Epidermal melanocyte (primary cell): ENCODE results near the gene DDX59.

Experiments used
- DNase-seq: peaks from one replicate; pipeline ENCODE4 v3.0.0; 2011; ENCODE audit warnings: low spot score; ENCODE audit not compliant: insufficient read length

The DDX59 gene

DNA sequence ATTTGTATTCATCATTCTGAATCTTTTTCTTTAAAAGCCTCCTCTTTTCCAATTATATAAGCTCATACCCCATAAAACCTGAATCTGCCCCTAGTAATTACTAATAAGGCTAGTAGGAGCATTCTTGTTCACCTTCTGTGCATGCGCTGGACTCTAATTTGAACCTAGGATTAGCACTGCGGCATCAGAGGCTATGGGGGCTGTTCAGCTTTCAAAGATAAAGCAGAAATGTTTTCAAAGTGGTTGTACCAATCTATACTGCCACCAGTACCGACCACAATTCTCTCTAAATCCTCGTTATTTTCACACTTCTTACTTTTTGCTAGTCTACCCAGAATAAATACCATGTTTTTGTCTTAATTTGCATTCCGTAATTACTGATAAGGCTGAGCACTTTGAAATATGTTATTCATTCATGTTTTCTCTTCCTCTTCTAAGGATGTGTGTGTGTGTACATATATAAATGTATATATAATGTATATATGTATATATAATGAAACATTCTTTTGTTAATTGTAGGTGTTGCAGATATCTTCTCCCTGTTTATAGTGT is 1.6 kb upstream of the DDX59 start:
- no peak for DNase-seq

DNA sequence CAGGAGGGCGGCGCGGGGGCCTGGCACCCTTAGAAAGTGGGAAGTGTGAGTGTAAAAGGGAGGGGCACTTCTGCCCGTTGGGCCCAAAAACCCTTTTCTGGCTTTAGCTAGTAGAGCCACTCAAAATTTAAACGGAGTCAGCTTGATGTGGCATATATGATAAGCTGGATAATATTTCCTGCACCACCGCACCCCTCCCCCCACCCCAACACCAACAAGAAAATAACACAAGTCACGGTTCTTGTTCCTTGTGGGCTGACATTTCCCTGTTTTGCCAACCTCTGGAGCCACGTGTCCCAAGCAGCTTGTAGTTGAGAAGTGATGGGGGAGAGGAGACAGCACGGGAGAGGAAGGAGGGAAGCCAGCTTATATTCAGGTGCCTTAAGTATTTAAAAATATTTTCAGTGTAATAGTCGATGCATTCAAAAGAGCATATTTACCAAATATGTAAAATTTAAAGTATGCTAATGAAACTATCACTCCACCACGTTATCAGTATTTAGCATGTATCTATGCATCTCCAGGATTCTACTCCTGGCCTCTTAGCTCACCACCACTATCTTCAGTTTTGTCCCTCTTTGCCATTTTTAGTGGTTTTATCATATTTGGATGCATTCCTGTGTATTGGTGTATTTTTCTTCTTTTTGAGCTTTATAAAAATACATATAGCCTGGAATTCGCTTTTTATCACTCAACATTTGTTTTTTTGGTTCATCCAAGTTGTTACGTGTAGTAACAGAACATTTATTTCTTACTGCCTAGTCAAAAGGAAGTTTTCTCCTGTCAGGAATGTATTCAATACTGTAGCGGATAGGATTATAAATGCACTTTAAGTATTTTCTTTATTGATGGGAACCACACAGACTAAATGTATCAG is 773 bp upstream of the DDX59 start:
- peak; percentile 45 for DNase-seq

DNA sequence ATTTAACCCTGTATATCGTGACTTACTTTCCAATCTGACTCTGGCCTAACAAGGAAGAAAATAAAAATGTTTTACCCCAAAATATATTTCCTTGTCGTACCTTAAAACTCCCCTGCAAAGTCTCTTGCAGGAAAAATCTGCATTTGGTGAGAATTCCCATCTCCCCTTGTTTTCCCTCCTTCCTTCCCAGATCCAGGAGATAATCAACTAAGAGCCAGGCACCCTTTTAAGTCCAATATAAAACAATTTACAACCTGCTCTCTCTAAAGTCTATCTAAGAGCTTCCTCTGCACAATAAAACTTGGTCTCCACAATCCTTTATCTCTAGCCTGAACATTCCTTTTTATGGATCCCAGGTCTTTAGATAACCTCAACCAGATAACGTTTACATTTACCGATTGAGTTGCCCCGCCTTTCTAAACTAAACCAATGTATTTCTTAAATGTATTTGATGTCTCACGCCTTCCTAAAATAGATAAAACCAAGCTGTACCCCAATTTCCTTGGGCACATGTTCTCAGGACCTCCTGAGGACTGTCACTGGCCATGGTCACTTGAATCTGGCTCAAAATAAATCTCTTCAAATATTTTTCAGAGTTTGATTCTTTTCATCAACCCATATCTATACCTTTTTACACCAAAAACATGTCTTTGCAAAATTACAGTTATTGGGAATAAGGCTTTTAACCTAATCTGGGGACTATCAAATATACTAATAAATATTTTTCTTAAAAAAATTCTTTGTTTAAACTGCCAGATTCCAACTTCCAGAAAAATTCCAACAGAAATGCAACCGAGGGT is 993 bp downstream of the DDX59 start:
- no peak for DNase-seq

DNA sequence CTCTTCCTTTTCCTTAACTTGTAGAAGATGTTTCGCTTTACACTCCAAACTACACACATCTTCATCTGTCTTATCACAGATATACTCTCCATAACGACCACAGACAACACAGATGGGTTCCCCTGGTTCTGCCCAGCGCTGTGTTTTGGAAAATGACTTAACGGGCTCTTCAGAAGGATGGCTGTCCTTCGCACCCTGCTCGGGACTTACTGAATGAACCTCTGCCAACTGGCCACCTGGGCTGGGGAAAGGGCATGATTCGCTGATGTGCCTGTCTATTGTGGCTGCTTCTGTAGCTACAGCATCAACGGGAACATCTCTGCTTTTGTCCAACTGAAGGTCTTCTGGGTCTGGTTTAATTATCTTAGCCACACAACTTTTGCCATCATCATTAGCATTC is 3.4 kb downstream of the DDX59 start:
- no peak for DNase-seq

DNA sequence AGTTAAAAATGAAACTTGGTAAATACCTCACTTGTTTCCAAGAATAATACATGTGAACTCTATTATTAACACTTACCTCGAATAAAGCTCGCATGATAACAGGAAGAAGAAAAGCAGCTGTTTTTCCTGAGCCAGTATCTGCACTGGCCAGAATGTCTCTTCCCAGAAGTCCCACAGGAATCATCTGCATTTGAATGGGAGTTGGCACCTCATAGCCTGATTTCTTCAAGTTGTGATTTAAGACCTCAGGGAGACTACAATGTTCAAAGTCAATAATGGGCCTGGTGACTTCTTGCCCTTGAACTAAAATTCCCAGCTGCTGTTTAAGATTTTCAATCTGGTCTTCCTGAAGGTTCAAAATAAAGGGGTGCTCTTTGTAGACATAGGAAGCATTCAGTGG is 3.8 kb downstream of the DDX59 start:
- DNase-seq: no peak

DNA sequence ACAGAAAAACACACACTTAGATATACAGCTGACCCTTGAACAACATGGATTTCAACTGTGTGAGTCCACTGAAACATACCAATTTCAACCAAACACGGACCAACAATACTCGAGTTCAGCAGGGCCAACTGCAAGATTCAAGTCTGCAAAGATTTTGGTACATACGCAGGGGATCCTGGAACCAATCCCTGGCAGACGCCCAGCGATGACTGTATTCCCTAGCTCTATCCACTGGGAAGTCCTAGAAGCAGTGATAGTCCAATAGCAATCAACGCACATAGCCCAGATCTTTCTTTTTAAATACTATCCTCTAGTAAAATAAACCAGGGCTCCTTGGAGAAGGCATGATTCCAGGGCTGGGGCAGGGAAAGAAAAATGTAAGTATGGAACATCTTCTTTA is 9.0 kb downstream of the DDX59 start:
- DNase-seq: no peak

DNA sequence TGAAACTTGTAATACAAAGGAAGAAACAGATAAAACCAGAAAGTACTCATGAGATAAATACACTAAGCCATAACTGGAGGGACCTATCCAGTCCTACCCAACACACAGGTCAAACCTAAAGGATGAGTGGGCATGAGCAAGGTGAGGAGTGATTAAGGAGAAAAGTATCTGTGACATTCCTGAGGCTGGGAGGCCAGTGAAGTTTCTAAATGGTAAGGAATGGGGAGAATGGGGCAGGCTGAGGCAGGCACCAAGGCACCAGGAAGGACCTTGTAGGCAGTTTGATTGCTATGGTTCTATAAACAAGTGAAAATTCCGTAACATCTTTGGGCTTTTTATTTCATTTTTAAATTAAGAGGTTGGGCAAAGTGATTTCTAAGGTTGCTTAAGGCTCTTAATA is 10.4 kb downstream of the DDX59 start:
- no peak for DNase-seq

DNA sequence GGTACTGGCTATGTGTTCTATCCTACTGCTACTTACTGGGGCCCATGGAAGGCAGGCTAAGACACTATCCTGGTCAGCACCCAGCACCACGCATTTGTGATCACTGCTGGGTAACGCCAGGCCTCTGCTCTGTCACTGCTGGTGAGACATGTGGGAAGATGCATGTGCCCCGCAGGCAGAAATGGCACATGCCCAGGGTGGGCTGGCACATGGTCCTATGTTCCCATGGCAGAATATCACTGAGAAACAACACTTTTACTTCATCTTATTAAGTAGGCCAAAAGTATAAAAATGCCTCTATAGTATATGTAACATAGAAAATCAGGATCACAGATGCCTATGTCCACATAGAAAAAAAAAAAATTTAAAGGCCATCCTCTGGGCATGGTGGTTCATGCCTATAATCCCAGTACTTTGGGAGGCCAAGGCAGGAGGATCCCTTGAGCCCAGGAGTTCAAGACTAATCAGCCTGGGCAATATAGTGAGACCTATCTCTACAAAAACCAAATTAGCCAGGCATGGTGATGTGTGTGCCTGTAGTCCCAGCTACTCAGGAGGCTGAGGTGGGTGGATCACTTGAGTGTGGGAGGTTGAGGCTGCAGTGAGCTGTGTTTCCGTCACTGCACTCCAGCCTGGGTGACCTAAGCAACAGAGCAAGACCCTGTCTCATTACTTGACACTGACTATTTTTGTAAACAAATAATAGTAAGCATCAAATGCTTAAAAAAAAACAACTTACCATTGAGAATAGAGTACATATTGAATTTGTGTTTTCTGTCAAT is 11.5 kb downstream of the DDX59 start:
- DNase-seq: no peak

DNA sequence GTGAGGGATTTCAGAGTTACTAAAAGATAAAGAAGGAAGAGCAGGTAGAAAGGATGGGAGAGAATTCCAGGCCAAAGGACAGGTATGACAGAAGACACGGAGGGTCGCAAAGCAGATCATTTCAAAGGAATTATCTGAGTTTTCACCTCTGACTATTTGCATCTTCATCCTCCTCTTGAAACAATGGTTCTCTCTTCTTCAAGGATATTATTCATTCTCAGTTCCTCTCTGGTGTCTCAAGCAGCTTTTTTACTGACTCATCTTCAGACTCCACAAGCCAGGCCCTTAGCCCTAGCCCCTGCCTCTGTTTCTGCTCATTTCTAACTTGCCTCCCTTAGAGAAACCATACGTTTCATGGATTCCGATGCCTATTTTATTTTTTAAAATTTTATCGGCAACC is 15.0 kb downstream of the DDX59 start:
- no peak for DNase-seq

DNA sequence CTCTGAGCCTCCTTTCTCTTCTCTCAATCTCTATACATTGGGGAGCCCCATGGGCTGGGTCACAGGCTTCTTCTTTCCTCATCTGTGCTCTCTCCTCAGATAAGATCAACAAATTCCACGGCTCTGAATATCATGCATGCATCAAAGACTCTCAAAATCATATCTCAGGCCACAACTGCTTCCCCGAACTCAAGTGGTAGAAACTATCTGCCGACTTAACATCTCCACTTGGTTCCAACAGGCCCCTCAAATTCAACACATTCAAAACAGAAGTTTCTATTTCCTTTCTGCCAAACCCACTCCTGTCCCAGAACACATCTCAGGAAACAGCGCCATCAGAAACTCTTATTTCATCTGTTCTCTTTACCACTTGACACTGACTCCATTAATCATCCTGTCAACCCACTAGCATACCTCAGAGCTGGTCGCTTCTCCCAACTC is 16.7 kb downstream of the DDX59 start:
- DNase-seq: no peak

DNA sequence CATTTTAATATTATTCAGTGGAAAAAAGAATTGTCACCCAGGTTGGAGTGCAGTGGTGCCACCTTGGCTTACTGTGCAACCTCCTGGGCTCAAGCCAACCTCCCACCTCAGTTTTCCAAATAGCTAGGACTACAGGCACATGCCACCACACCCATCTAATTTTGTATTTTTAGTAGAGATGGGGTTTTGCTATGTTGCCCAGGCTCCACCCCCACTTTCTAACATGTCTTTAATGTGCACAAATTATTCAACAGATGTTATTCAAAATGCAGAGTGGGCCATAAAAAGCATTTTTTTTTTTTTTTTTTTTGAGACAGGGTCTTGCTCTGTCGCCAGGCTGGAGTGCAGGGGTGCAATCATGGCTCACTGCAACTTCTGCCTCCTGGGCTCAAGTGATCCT is 17.3 kb downstream of the DDX59 start:
- no peak for DNase-seq

DNA sequence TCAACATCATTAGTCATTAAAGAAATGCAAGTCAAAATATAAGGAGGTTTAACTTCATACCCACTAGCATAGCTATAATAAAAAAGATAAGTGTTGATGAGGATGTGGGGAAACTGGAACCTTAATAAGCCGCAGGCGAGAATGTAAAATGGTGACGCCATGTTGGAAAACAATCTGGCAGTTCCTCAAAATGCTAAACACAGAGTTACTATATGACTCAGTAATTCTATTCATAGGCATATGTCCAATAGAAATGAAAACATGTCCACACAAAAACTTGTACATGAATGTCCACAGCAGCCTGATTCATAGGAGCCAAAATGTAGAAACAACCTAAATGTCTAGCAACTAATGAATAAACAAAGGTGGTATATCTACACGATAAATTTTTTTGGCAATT is 23.2 kb downstream of the DDX59 start:
- DNase-seq: no peak

DNA sequence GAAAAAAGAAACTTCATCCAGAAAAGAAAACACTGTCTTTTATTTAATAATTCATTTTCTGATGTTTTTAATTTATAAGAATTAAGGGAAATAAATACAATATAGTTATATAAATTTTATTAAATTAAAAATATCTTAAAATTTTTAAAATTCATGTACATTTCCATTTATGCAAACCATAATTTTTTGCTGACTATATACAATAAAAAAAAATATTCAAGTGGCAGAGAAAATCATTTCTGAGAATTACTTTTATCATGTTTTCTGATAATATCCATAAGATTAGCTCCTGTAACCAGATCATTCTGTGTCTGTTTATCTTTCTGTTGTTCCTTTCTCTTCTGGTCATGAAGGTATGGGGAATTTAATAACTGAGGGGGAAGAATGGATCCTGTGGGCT is 25.7 kb downstream of the DDX59 start:
- DNase-seq: no peak

DNA sequence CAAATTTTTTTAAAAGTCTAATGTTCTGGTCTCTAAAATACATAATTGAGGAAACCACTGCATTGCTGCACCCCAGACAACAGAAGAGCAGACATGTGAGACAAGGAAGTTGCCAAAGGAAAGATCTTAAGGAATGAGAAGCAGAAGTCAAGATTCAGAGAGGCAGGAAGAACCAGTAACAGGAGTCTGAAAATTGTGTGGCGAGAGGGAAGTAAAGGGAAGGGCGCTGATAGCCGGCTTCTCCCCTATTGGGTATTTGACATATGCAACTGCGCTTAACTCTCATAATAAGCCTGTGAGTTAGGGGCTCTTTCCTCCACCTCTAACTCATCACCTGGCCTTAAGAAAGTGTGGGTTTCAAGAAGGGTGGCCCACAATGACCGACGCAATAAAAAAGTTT is 27.2 kb downstream of the DDX59 start:
- no peak for DNase-seq

DNA sequence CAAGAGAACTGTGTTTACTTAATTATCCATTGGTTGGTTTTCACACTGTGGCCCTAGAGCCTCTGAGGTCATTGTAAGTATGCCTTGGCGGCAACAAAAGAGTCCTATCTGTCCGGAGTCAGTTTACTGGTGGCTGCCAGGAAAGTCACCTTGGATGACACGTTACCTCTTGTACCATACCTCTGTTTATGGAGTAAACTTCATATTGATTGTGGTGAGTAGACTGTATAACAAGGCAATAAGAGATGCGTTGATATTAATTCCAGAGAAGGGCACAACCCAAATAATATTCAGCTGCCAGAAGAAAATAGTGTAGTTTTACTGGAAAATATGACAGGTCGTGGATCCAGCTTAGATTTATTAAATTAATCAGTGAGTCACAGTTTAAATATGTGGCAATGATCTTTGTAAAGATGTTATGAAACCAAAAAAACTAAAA is 28.7 kb downstream of the DDX59 start:
- no peak for DNase-seq

DNA sequence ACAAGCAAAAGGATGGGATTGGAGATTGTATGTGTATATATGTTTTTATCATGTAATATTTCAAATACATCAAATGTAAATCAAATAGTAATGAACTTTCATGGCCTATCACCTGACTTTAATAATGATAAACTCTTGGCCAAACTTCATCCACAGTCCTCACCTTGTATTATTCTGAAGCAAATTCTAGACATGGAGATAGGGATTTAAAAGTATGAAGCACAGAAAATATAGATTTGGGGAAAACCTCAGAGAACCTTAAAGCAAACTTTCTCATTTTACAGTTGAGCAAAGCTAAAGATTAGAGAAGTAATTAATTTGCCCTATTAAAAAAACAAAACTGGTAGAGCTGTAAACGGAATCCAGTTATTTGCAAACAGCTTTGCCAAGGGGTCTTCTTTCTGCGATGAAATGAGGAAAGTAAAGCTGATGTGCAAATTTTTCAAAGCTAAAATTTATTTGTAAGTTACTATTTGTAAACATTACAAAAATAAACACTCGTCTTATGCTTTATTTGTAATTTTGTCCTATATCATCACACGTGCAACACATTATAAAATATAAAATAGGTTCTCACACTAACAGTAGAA is 29.2 kb downstream of the DDX59 start:
- no peak for DNase-seq

DNA sequence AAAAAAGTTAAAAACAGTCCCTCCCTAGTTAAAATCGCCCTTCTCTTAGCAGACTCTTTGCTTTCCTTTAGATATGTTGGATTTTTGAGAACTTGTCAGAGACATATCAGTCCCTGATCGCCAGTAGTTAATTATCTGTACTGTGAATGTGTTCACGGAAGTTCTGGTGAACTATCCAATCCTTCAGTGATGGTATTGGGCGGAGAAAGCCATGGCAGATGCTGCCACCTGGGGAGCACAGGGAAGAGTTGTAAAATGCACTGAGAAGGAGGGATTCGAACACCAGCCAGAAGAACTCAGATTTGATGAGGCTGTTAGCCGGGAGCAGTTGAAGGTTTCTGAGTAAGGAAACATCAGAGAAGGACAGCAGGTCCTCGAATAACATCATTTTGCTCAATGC is 31.6 kb downstream of the DDX59 start:
- DNase-seq: no peak

DNA sequence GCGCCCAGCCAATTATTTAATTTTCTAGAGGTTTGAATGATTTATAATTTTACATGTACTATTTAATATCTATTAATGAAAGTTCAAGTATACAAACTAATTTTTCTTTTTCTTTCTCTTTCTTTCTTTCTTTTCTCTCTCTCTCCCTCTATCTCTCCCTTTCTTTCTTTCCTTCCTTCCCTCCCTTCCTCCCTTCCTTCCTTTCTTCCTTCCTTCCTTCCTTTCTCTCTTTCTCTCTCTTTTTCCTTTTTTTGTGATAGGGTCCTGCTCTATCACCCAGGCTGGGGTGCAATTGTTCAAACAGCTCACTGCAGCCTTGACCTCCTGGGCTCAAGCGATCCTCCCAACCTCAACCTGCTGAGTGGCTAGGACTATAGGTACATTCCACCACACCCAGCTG is 33.0 kb downstream of the DDX59 start:
- no peak for DNase-seq

DNA sequence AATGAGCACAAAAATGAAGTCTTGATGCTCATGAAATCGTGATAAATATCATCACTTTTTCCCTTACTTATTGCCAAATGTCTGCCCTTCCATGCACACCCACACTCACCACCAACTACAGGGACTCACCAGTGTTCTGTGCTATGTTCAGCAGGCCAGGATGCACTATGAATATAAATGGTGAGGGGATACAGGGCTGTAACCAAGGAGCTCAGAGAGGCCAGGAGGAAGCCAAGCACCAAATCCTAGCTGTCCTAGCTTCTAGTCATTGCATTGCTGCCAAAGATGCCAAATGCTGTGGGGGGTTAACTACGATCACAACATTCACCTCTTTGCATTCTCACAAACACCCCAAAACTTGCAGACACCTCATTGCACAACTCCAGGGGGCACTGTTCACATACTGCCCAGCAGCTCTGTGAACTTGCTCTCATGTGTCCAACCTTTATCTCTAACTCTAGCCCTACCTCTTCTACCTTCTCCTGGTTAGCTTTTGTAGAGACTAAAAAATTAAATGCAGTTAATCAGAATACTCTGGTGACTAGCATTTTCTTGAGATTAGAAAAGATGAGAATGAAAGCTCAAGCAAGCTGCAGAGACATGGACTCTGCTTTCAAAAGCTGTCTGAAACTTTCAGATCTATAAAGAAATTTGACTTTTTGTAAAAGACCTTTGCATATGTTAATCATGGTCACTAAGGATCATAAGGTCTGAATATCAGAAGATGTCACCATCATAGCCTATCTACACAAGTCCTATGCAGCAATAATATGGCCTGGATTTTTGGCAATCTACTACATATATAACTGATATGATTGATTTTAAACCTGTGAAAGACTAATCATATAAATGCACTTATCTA is 35.2 kb downstream of the DDX59 start:
- DNase-seq: no peak

DNA sequence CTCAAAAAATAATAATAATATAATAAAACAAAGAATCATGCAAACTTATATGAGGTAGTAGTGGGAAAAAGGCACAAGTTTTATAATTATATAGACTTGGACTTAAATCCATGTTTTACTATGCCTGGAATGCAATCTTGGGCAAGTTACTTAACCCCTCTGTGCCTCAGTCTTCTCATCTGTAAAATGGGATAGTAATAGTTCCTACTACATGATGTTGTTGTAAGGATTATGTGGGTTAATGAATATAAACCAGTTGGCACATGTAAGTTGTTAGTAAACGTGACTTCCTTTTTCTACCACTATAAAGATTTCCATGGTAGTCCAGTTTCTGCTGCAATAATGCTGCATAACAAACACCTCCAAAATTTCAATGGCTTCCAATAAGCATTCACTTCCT is 38.3 kb downstream of the DDX59 start:
- DNase-seq: no peak
